DOHH2 (cell line): ENCODE measurements around the gene NINJ2.

Experiments
- H3F3A ChIP-seq: fragments of 200-600 bp; sonication (generic), shearing (Covaris generic); 2 replicates; pipeline ENCODE4 v1.6.0; 2016; ENCODE audit warnings: antibody characterized with exemption, mild to moderate bottlenecking; ENCODE audit not compliant: control insufficient read depth, insufficient read depth
- H3K27ac ChIP-seq: fragments of 200-600 bp; sonication (generic); 2 replicates; pipeline ENCODE4 v1.5.1; 2014; ENCODE audit warnings: low read depth, mild to moderate bottlenecking, low read length, moderate library complexity
- H3K27me3 ChIP-seq: fragments of 200-600 bp; sonication (generic); 2 replicates; pipeline ENCODE4 v1.6.1; 2014; ENCODE audit warnings: mild to moderate bottlenecking, low read length, mixed read lengths; ENCODE audit not compliant: control insufficient read depth
- H3K36me3 ChIP-seq: fragments of 200-600 bp; sonication (generic); 2 replicates; pipeline ENCODE4 v1.6.1; 2014; ENCODE audit warnings: mild to moderate bottlenecking, low read length, moderate library complexity, mixed read lengths; ENCODE audit not compliant: control insufficient read depth
- H3K4me1 ChIP-seq: fragments of 200-600 bp; sonication (generic); 2 replicates; pipeline ENCODE4 v1.6.1; 2014; ENCODE audit warnings: mild to moderate bottlenecking, low read length, mixed read lengths; ENCODE audit not compliant: control insufficient read depth
- H3K4me2 ChIP-seq: fragments of 200-600 bp; sonication (generic); 2 replicates; pipeline ENCODE4 v1.6.0; 2014; ENCODE audit warnings: mild to moderate bottlenecking, low read length, moderate library complexity
- H3K4me3 ChIP-seq: fragments of 200-600 bp; sonication (generic); 2 replicates; pipeline ENCODE4 v1.5.1; 2014; ENCODE audit warnings: mild to moderate bottlenecking, low read length, mixed read lengths
- H3K79me2 ChIP-seq: fragments of 200-600 bp; sonication (generic); 2 replicates; pipeline ENCODE4 v1.6.1; 2014; ENCODE audit warnings: mild to moderate bottlenecking, low read length, mixed read lengths; ENCODE audit not compliant: control insufficient read depth
- H3K9me2 ChIP-seq: fragments of 200-600 bp; sonication (generic); replicated peaks from 2 replicates; pipeline ENCODE4 v1.6.1; 2014; ENCODE audit warnings: mild to moderate bottlenecking, low read length, mixed read lengths; ENCODE audit not compliant: control insufficient read depth
- H3K9me3 ChIP-seq: fragments of 200-600 bp; sonication (generic); 2 replicates; pipeline ENCODE4 v1.6.1; 2014; ENCODE audit warnings: antibody characterized with exemption, low read length, mixed read lengths; ENCODE audit not compliant: control insufficient read depth, insufficient read depth
- H4K20me1 ChIP-seq: fragments of 200-600 bp; sonication (generic); 2 replicates; pipeline ENCODE4 v1.6.0; 2014; ENCODE audit warnings: low read depth, mild to moderate bottlenecking, antibody characterized with exemption, low read length, moderate library complexity; ENCODE audit not compliant: control insufficient read depth, insufficient read depth
- CTCF ChIP-seq: fragments of 200-600 bp; sonication (generic); IDR thresholded peaks from one replicate; pipeline ENCODE4 v1.5.1; 2014; ENCODE audit warnings: antibody characterized with exemption, mild to moderate bottlenecking, low read depth, low read length; ENCODE audit not compliant: poor library complexity, severe bottlenecking
- EZH2phosphoT487 ChIP-seq: fragments of 200-600 bp; sonication (generic); IDR thresholded peaks from 2 replicates; pipeline ENCODE4 v1.6.1; 2017; ENCODE audit warnings: borderline replicate concordance, mild to moderate bottlenecking, antibody characterized with exemption, low read length, moderate library complexity, mixed read lengths

NINJ2 gene

GRCh38 chr12:608921-609320 lies 54.3 kb downstream of the NINJ2 start:
- H3K4me2 ChIP-seq = no peak overlapping the region
- peaks cover 16% of the 10 kb centered on the region for H3K4me1 ChIP-seq
- no peaks in the 10 kb centered on the region for H4K20me1 ChIP-seq
- no peaks in the 10 kb centered on the region for H3K79me2 ChIP-seq
- no peaks in the 10 kb centered on the region for H3K36me3 ChIP-seq
- H3K9me3 ChIP-seq = no peaks in the 10 kb centered on the region
- TF ChIP-seq CTCF (no peak), EZH2phosphoT487 (no peak)
- no peak overlapping the region for H3K27ac ChIP-seq
- H3K9me2 ChIP-seq = no peaks in the 10 kb centered on the region
- no peaks in the 10 kb centered on the region for H3F3A ChIP-seq
- H3K4me3 ChIP-seq = no peak overlapping the region
- H3K27me3 ChIP-seq = peaks cover 3% of the 10 kb centered on the region; the same call in 1 of the 2 replicates

GRCh38 chr12:608413-608812 lies 54.8 kb downstream of the NINJ2 start:
- Histone ChIP-seq H3K27me3 (peaks cover 3% of the 10 kb centered on the region; the same call in 1 of the 2 replicates), H3K9me3 (no peaks in the 10 kb centered on the region), H3F3A (no peaks in the 10 kb centered on the region), H3K36me3 (no peaks in the 10 kb centered on the region), H4K20me1 (no peaks in the 10 kb centered on the region), H3K27ac (no peak overlapping the region), H3K9me2 (no peaks in the 10 kb centered on the region), H3K4me1 (peaks cover 16% of the 10 kb centered on the region), H3K4me2 (no peak overlapping the region), H3K4me3 (no peak overlapping the region), H3K79me2 (no peaks in the 10 kb centered on the region)
- TF ChIP-seq EZH2phosphoT487 = no peak
- no peak for TF ChIP-seq CTCF

GRCh38 chr12:607541-608001 lies 55.7 kb downstream of the NINJ2 start:
- Histone ChIP-seq H4K20me1 (no peaks in the 10 kb centered on the region), H3F3A (no peaks in the 10 kb centered on the region), H3K4me1 (peaks cover 16% of the 10 kb centered on the region), H3K9me3 (no peaks in the 10 kb centered on the region), H3K9me2 (no peaks in the 10 kb centered on the region), H3K27ac (no peak overlapping the region), H3K4me2 (no peak overlapping the region), H3K4me3 (no peak overlapping the region), H3K27me3 (peaks cover 3% of the 10 kb centered on the region; the same call in 1 of the 2 replicates), H3K79me2 (no peaks in the 10 kb centered on the region), H3K36me3 (no peaks in the 10 kb centered on the region)
- TF ChIP-seq CTCF (no peak), EZH2phosphoT487 (no peak)
